CD4-positive, alpha-beta T cell treated with Interferon alpha-2 for 1 hour (primary cell): ENCODE results near the gene DPY30.
A peak's percentile ranks its signal among the peaks of the same experiment; 100 is the strongest.
"Not testable (repeated sequence)": the region's sequence is repeated elsewhere in the genome, so short reads cannot be mapped to it uniquely, and the experiment has no call there.

Source experiments
- DNase-seq, 2 donors: peaks; one replicate each; pipeline ENCODE4 v3.0.0-alpha.2; 2020 to 2022

DPY30 gene

GRCh38 chr2:32039447-32040219 lies at the start of gene DPY30:
DPY30 (minus strand) TSS chr2:32039805; CDS start chr2:32039456, 349 bp downstream.
- DNase-seq = peak; percentile 91 to 93

- no peak for DNase-seq
These were observed 34.5 kb upstream of the DPY30 start for GRCh38 chr2:32074134-32074506.

GRCh38 chr2:32067549-32067948 lies 27.9 kb upstream of the DPY30 start:
- no peak for DNase-seq

- no peak for DNase-seq
These were observed 25.1 kb upstream of the DPY30 start for GRCh38 chr2:32064713-32065112.

GRCh38 chr2:32064021-32064601 lies 24.5 kb upstream of the DPY30 start:
- DNase-seq = peak; percentile 2 to 20

- peak; percentile 96 for DNase-seq
These were observed 23.9 kb upstream of the DPY30 start, which contains the start of gene SPAST for GRCh38 chr2:32063310-32064020. SPAST (plus strand) TSS chr2:32063556; CDS start chr2:32063832, 276 bp downstream.

GRCh38 chr2:32061973-32062861 lies 22.6 kb upstream of the DPY30 start:
- no peak for DNase-seq

- no peak for DNase-seq
These were observed 21.8 kb upstream of the DPY30 start for GRCh38 chr2:32061430-32061829.

- no peak for DNase-seq
These were observed 20.7 kb upstream of the DPY30 start for GRCh38 chr2:32060266-32060665.

GRCh38 chr2:32058130-32058529 lies 18.5 kb upstream of the DPY30 start:
- DNase-seq = no peak

GRCh38 chr2:32054583-32054982 lies 15.0 kb upstream of the DPY30 start:
- not testable (repeated sequence) for DNase-seq

GRCh38 chr2:32051836-32052439 lies 12.3 kb upstream of the DPY30 start:
- no peak for DNase-seq

GRCh38 chr2:32043561-32043960 lies 4.0 kb upstream of the DPY30 start:
- DNase-seq = no peak

GRCh38 chr2:32034198-32034887 lies 5.3 kb downstream of the DPY30 start:
- DNase-seq = not testable (repeated sequence)

GRCh38 chr2:32018789-32019482 lies 20.7 kb downstream of the DPY30 start:
- DNase-seq = not testable (repeated sequence)

GRCh38 chr2:32012872-32013271 lies 26.7 kb downstream of the DPY30 start:
- no peak for DNase-seq

GRCh38 chr2:32011485-32011960 lies 28.1 kb downstream of the DPY30 start:
- no peak for DNase-seq

GRCh38 chr2:32010670-32011484 lies 28.7 kb downstream of the DPY30 start, which contains the start of gene MEMO1:
MEMO1 (minus strand) TSS chr2:32011008; CDS start chr2:32010247, 761 bp downstream.
- peak; percentile 91 for DNase-seq

GRCh38 chr2:32010280-32010669 lies 29.3 kb downstream of the DPY30 start:
- peak; percentile 73 to 78 for DNase-seq
